Measurements from ENCODE around the gene PAFAH1B1. TPM values are rescaled to one million over a fixed set of nuclear protein-coding genes. Genes with fewer than 3 reads are reported as not detected.

Gene PAFAH1B1
- total and polyA plus RNA-seq, 2 donors (not counting 3 experiments of a cell fraction or from before 2014, with no cell fraction given): 46.5 to 158 TPM

DNA sequence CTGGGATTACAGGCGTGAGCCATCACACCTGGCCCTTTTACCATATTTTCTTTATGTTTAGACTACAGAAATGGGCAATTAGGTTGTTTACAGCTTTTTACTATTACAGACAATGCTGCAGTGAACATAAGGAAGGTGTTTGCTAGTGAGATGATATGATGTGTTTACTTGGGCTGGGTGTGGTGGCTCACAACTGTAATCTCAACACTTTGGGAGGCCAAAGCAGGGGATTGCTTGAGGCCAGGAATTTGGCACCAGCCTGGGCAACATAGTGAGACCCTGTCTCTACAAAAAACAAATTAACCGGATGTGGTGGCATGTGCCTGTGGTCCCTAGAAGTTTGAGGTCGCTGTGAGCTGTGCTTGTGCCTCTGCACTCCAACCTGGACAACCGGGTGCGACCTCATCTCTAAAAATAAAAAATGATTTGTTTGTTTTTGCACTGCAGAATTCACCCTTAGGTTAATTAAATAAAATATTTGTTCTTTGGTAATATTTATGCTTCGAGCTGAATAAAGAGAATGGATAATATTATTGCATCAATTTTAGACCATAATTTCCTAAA lies 15.0 kb downstream of the PAFAH1B1 start:
- FAIRE-seq: peak; percentile 26
- BruUV-seq (replicated peaks): no TSS peak

More for the DNA sequence above, 15.0 kb downstream of the PAFAH1B1 start:
- intact Hi-C loops (cut with micrococcal nuclease): no loop called here
- H3K9me3 ChIP-seq (replicated peaks; ENCODE audit: control insufficient read depth, insufficient read depth, low read length): no peaks in the 10 kb centered on the region
- H4K20me1 ChIP-seq (replicated peaks; ENCODE audit: control insufficient read depth, extremely low read depth, insufficient read depth, low read length): peaks cover 23% of the 10 kb centered on the region
- H3K27me3 ChIP-seq (ENCODE audit: control insufficient read depth in 2 of 2, insufficient read depth in 2 of 2, low read length in 2 of 2): no peaks in the 10 kb centered on the region
- H3K4me2 ChIP-seq (ENCODE audit: insufficient read depth, low read length): no peak overlapping the region
- H3K9ac ChIP-seq (replicated peaks; ENCODE audit: extremely low read depth, insufficient read depth, low read length): no peak overlapping the region
- H3K4me3 ChIP-seq (replicated peaks in 1 of 3; ENCODE audit: insufficient read depth in 1 of 3, low read depth in 1 of 3, low read length in 3 of 3): no peak overlapping the region
- peaks cover 2% of the 10 kb centered on the region for H3K9me1 ChIP-seq (replicated peaks; ENCODE audit: control insufficient read depth, extremely low read depth, insufficient read depth, low read length)
- H3K4me1 ChIP-seq (ENCODE audit: control insufficient read depth, extremely low read depth, insufficient read depth, low read length): no peaks in the 10 kb centered on the region
- ChIA-PET CTCF (interaction anchor here (1.2 to 2.3 kb wide), 2 partner anchors 9 to 12 kb away, joined by 3 to 6 read pairs; no protein-coding TSS in a partner anchor), POLR2A (no interaction called here)
- TF ChIP-seq POLR2AphosphoS5 (IDR thresholded peaks at IDR 0.05; ENCODE audit: insufficient read depth, low read depth, low read length): no peak
- TF ChIP-seq, protein P1, sequence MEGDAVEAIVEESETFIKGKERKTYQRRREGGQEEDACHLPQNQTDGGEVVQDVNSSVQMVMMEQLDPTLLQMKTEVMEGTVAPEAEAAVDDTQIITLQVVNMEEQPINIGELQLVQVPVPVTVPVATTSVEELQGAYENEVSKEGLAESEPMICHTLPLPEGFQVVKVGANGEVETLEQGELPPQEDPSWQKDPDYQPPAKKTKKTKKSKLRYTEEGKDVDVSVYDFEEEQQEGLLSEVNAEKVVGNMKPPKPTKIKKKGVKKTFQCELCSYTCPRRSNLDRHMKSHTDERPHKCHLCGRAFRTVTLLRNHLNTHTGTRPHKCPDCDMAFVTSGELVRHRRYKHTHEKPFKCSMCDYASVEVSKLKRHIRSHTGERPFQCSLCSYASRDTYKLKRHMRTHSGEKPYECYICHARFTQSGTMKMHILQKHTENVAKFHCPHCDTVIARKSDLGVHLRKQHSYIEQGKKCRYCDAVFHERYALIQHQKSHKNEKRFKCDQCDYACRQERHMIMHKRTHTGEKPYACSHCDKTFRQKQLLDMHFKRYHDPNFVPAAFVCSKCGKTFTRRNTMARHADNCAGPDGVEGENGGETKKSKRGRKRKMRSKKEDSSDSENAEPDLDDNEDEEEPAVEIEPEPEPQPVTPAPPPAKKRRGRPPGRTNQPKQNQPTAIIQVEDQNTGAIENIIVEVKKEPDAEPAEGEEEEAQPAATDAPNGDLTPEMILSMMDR (IDR thresholded peaks at IDR 0.05; ENCODE audit: extremely low read depth in 1 of 2, insufficient read depth in 1 of 2, low read depth in 1 of 2, low read length in 2 of 2): no peak
- TF ChIP-seq POLR2A (IDR thresholded peaks at IDR 0.05; ENCODE audit: low read depth, low read length): no peak
- TF ChIP-seq MYC (IDR thresholded peaks at IDR 0.05; ENCODE audit: low read depth, low read length): no peak
- no peak for TF ChIP-seq EZH2 (IDR thresholded peaks at IDR 0.05; ENCODE audit: borderline replicate concordance, low read depth, low read length, severe bottlenecking)
- TF ChIP-seq FOS (IDR thresholded peaks at IDR 0.05; ENCODE audit: borderline replicate concordance, insufficient read depth, low read length): no peak
- TF ChIP-seq MAX (IDR thresholded peaks at IDR 0.05; ENCODE audit: insufficient read depth, insufficient read length): no peak
- no peak for TF ChIP-seq GATA2 (IDR thresholded peaks at IDR 0.05; ENCODE audit: insufficient read depth, insufficient read length, low read depth, low read length)
- TF ChIP-seq JUN (IDR thresholded peaks at IDR 0.05; ENCODE audit: borderline replicate concordance, insufficient read depth, insufficient read length, low read depth): no peak
- no peak overlapping the region for H3K27ac ChIP-seq (ENCODE audit: insufficient read depth, low read depth, low read length)
- peaks cover 98% of the 10 kb centered on the region for H3K79me2 ChIP-seq (ENCODE audit: control insufficient read depth, insufficient read depth, low read length)
- H2AFZ ChIP-seq (ENCODE audit: low read depth, low read length): no peak overlapping the region
- dilution Hi-C loops (cut with MboI; ENCODE audit: extremely low pct_ligation_motif_present, low sequenced_read_pairs): no loop called here
- no peaks in the 10 kb centered on the region for H3K36me3 ChIP-seq (ENCODE audit: control insufficient read depth in 2 of 2, extremely low read depth in 1 of 2, insufficient read depth in 2 of 2, low read length in 2 of 2)
- no peak for DNase-seq (ENCODE audit: low read depth, low spot score)
